H1 (cell line): ENCODE results near the gene SLC25A38. TPM values are rescaled to one million over a fixed set of nuclear protein-coding genes. Genes with fewer than 3 reads are reported as not detected.

Source experiments
- CHD2 ChIP-seq: IDR thresholded peaks from 2 replicates; pipeline ENCODE4 v1.6.1; 2012; ENCODE audit warnings: low read length, improper control_type of control experiment
- KDM4A ChIP-seq: IDR thresholded peaks from one replicate; pipeline ENCODE4 v1.7.1; 2012; ENCODE audit warnings: low read depth, mild to moderate bottlenecking, moderate library complexity, low read length, inconsistent platforms; ENCODE audit not compliant: severe bottlenecking
- POLR2A ChIP-seq, 2 experiments: IDR thresholded peaks; 1 replicate in 1 of 2; 2 replicates in 1 of 2; pipeline ENCODE4 v1.6.1; 2011; ENCODE audit warnings: low read depth in 2 of 2, low read length in 2 of 2, mild to moderate bottlenecking in 2 of 2; ENCODE audit errors: control extremely low read depth in 1 of 2
- POLR2AphosphoS5 ChIP-seq: IDR thresholded peaks from 2 replicates; pipeline ENCODE4 v1.6.1; 2011; ENCODE audit warnings: low read depth, low read length
- SP1 ChIP-seq: IDR thresholded peaks from 2 replicates; pipeline ENCODE4 v1.6.1; 2011; ENCODE audit warnings: low read depth, low read length
- TAF7 ChIP-seq: optimal IDR thresholded peaks from 2 replicates; pipeline ENCODE3; 2011; ENCODE audit warnings: low read depth, mild to moderate bottlenecking, inconsistent platforms, low read length, moderate library complexity, borderline replicate concordance
- polyA plus RNA-seq, 7 experiments: library from polyadenylated mRNA; depleted of rRNA in 3 of 7; stranded (reverse) in 5 of 7; unstranded in 2 of 7; fragments of >200 nt in 5 of 7; fragments of 200-250 nt in 2 of 7; gene quantifications; 1 replicate in 5 of 7; 2 replicates in 1 of 7; 4 replicates in 1 of 7; pipeline versions ENCODE4 v1.2.1 to v1.2.3, GENCODE V29; 2011 to 2013; ENCODE audit warnings: missing spikeins in 2 of 7, mixed read lengths in 2 of 7
- total RNA-seq: library from RNA; stranded (reverse); fragmentation: NEBNext Ultra II Directional; extraction: Animal tissue kit (Norgen Biotek cat#: 25700); gene quantifications from 2 replicates; pipeline ENCODE4 v1.2.1, GENCODE V29; 2021
- TF ChIP-seq, protein P1 (sequence below): IDR thresholded peaks from 2 replicates; pipeline ENCODE4 v1.6.1; 2012; ENCODE audit warnings: inconsistent platforms
- TF ChIP-seq, protein P2 (sequence below): IDR thresholded peaks from 2 replicates; pipeline ENCODE4 v1.6.1; 2012; ENCODE audit warnings: inconsistent platforms

SLC25A38 gene
- total and polyA plus RNA-seq, 2 of the 8 experiments (the other 6 are each of a cell fraction or from before 2014, with no cell fraction given): 41.2 to 45.8 TPM

DNA sequence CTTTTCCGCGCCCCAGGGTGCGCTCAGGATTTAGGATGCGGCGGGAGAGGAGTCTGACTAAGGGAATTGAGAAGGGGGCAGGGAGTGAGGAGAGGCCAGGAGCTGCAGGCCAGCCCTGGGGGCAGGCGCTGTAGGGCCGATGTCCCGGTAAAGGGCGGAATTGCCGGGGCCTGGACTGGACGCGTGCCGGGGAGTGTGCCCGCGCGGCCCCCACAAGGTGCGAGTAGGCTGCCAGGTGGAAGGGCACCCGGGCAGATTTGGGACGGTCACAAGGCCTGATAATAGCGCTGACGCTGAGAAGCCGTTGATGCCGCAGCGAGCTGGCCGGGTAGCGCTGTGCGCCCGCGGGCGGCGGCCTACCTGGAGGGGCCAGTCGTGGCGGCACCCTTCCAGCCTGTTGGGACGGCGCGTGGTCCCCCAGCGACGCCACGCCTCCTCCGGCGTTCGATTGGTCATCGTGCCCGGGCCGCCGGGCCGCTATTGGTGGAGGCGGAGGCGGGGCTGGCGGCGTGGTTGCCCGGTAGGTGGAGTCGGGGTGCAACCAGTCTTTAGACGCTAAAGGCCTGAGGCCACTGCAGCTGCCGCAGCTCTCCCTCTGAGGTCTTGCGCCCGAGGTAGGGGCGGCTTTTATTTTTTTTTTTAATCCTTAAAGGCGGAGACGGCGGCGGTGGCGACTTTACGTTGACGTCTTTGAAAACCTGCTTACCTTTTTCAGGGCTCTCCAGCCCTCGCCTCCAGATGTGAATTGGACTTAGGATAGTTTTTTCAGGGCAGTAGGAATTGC lies 903 bp downstream of the SLC25A38 start (continued):
- TF ChIP-seq TAF7 (peak; percentile 84), CHD2 (peak; percentile 57), KDM4A (peak; percentile 37), SP1 (peak; percentile 87), POLR2A (IDR thresholded peaks at IDR 0.05; ENCODE audit: control extremely low read depth in 1 of 2, low read depth in 2 of 2, low read length in 2 of 2) (peak; percentile 88 to 96), POLR2AphosphoS5 (peak; percentile 77)
- TF ChIP-seq, protein P1, sequence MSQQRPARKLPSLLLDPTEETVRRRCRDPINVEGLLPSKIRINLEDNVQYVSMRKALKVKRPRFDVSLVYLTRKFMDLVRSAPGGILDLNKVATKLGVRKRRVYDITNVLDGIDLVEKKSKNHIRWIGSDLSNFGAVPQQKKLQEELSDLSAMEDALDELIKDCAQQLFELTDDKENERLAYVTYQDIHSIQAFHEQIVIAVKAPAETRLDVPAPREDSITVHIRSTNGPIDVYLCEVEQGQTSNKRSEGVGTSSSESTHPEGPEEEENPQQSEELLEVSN: peak; percentile 35; the same call in 1 of the 2 replicates
- TF ChIP-seq, protein P2, sequence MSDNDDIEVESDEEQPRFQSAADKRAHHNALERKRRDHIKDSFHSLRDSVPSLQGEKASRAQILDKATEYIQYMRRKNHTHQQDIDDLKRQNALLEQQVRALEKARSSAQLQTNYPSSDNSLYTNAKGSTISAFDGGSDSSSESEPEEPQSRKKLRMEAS: peak; percentile 89; the same call in 1 of the 2 replicates
